ENCODE results near the gene NREP.

GRCh38 chr5:111720333-111720890, 36.6 kb downstream of the NREP start:
- TF ChIP-seq CTCF (IDR thresholded peaks at IDR 0.05) (no peak), POLR2A (IDR thresholded peaks at IDR 0.05) (no peak)

Measured in testis (tissue), 2 donors.